Measurements from ENCODE around the gene DNAJC17. TPM values are rescaled to one million over a fixed set of nuclear protein-coding genes. Genes with fewer than 3 reads are reported as not detected.

DNAJC17 gene
- total RNA-seq, 1 experiment from 2014 or later: 36.1 TPM

- Histone ChIP-seq H3K27ac (ENCODE audit: low read depth, low read length) (no peak overlapping the region), H4K20me1 (ENCODE audit: insufficient read depth) (no peaks in the 10 kb centered on the region), H3K4me3 (replicated peaks in 1 of 2; ENCODE audit: low read depth in 1 of 2, low read length in 2 of 2) (no peak overlapping the region), H3K27me3 (ENCODE audit: insufficient read depth, low read length) (no peaks in the 10 kb centered on the region), H3K9me2 (ENCODE audit: insufficient read depth) (no peaks in the 10 kb centered on the region), H3K4me2 (ENCODE audit: low read length) (no peak overlapping the region), H2AFZ (ENCODE audit: low read depth, low read length, poor library complexity, severe bottlenecking) (no peak overlapping the region), H3K9ac (ENCODE audit: low read length) (no peak overlapping the region), H3K36me3 (ENCODE audit: control insufficient read depth in 1 of 2, insufficient read depth in 2 of 2, low read length in 2 of 2) (peaks cover 21 to 30% of the 10 kb centered on the region in 2 experiments), H3K4me1 (ENCODE audit: control insufficient read depth in 1 of 2, insufficient read depth in 2 of 2, low read length in 2 of 2) (peaks cover 9 to 15% of the 10 kb centered on the region in 2 experiments), H3K9me3 (ENCODE audit: control insufficient read depth in 1 of 2, insufficient read depth in 1 of 2, low read depth in 1 of 2, low read length in 2 of 2) (no peaks in the 10 kb centered on the region), H3K79me2 (ENCODE audit: insufficient read depth, low read length) (peaks cover 31% of the 10 kb centered on the region)
- ATAC-seq (no peak), DNase-seq (ENCODE audit: low read depth, low spot score) (no peak)
- intact Hi-C loops (cut with micrococcal nuclease): no loop called here
- no TSS peak for BruUV-seq (replicated peaks)
- ChIA-PET CTCF (no interaction called here), POLR2A (no interaction called here), RAD21 (ENCODE audit: low non-redundant PET in 1 of 2, low total read pairs in 2 of 2, uncharacterized antibody in 2 of 2, unreplicated experiment in 2 of 2) (no interaction called here)
- TF ChIP-seq FOSL1 (IDR thresholded peaks at IDR 0.05; ENCODE audit: low read depth): no peak
- TF ChIP-seq ZFX (IDR thresholded peaks at IDR 0.05): no peak
- no peak for TF ChIP-seq ZNF274 (IDR thresholded peaks at IDR 0.05; ENCODE audit: low read depth, low read length)
- TF ChIP-seq JUND (IDR thresholded peaks at IDR 0.05): no peak
- TF ChIP-seq ATF3 (IDR thresholded peaks at IDR 0.05): no peak
- no peak for TF ChIP-seq EZH2phosphoT487 (IDR thresholded peaks at IDR 0.05; ENCODE audit: borderline replicate concordance)
- no peak for TF ChIP-seq EZH2 (IDR thresholded peaks at IDR 0.05)
- TF ChIP-seq CTCF (IDR thresholded peaks at IDR 0.05 in 2 of 3, conservative IDR thresholded peaks at IDR 0.05 in 1 of 3; ENCODE audit: borderline replicate concordance in 1 of 3, insufficient read depth in 1 of 3, low read depth in 2 of 3, low read length in 2 of 3): no peak
- TF ChIP-seq ELF1 (IDR thresholded peaks at IDR 0.05; ENCODE audit: borderline replicate concordance, low read depth): no peak
- no peak for TF ChIP-seq CBX3 (IDR thresholded peaks at IDR 0.05; ENCODE audit: low read depth)
- TF ChIP-seq SRF (IDR thresholded peaks at IDR 0.05; ENCODE audit: low read depth): no peak
- TF ChIP-seq MAX (IDR thresholded peaks at IDR 0.05): no peak
- TF ChIP-seq POLR2A (IDR thresholded peaks at IDR 0.05; ENCODE audit: borderline replicate concordance, extremely low read depth, insufficient read depth, insufficient read length): no peak
- TF ChIP-seq RAD21 (IDR thresholded peaks at IDR 0.05; ENCODE audit: low read depth): no peak
- no peak for TF ChIP-seq CEBPB (IDR thresholded peaks at IDR 0.05; ENCODE audit: low read depth)
- no peak for TF ChIP-seq SIN3A (IDR thresholded peaks at IDR 0.05; ENCODE audit: low read depth)
- no peak for TF ChIP-seq REST (IDR thresholded peaks at IDR 0.05; ENCODE audit: low read depth)
- no peak for TF ChIP-seq SP1 (IDR thresholded peaks at IDR 0.05; ENCODE audit: low read depth)
- TF ChIP-seq ZBTB33 (IDR thresholded peaks at IDR 0.05; ENCODE audit: extremely low read depth, insufficient replicate concordance, low read length): no peak
- no peak for TF ChIP-seq TCF7L2 (IDR thresholded peaks at IDR 0.05; ENCODE audit: borderline replicate concordance, extremely low read depth, insufficient read depth, insufficient read length)
Measured at GRCh38 chr15:40853241-40853890, 46.1 kb upstream of the DNAJC17 start.

Data from HCT116 (cell line).